ENCODE results near the gene CHSY3. TPM values are rescaled to one million over a fixed set of nuclear protein-coding genes. Genes with fewer than 3 reads are reported as not detected.

The CHSY3 gene
- total and polyA plus RNA-seq, 12 donors, result 0.15 to 1.6 (median 1.0) TPM

- H3K27ac ChIP-seq, result peak overlapping the region in 1 of 10 donors; percentile 4
- no peaks in the 10 kb centered on the region for H3K27me3 ChIP-seq
- no peak for TF ChIP-seq CTCF (IDR thresholded peaks at IDR 0.05)
- DNase-seq, result no peak
- no peak overlapping the region for H3K4me3 ChIP-seq
- 87 to 88% methylated on average over 3 of the region's 3 CpGs for WGBS, 2 donors
- H3K9me3 ChIP-seq, result no peaks in the 10 kb centered on the region
- intact Hi-C loops (cut with DNase I), result no loop called here
- peaks cover 0 to 32% (median 3%) of the 10 kb centered on the region in 9 donors for H3K4me1 ChIP-seq
- no peak for ATAC-seq
- no peaks in the 10 kb centered on the region for H3K36me3 ChIP-seq
These were observed 119.3 kb downstream of the CHSY3 start for GRCh38 chr5:130023604-130024003.

GRCh38 chr5:130024006-130024405 lies 119.7 kb downstream of the CHSY3 start:
- no peak for ATAC-seq
- Histone ChIP-seq H3K27ac (peak overlapping the region in 3 of 10 donors; percentile 1 to 4 (median 1)), H3K27me3 (no peaks in the 10 kb centered on the region), H3K4me3 (no peak overlapping the region), H3K36me3 (no peaks in the 10 kb centered on the region), H3K4me1 (peaks cover 0 to 32% (median 3%) of the 10 kb centered on the region in 9 donors), H3K9me3 (no peaks in the 10 kb centered on the region)
- no peak for DNase-seq
- no peak for TF ChIP-seq CTCF (IDR thresholded peaks at IDR 0.05)
- intact Hi-C loops (cut with DNase I), result no loop called here

GRCh38 chr5:130025511-130025910 lies 121.2 kb downstream of the CHSY3 start:
- intact Hi-C loops (cut with DNase I), result no loop called here
- Histone ChIP-seq H3K27me3 (no peaks in the 10 kb centered on the region), H3K4me3 (no peak overlapping the region), H3K4me1 (peaks cover 0 to 32% (median 3%) of the 10 kb centered on the region in 9 donors), H3K9me3 (peaks cover 0 to 2% (median 0%) of the 10 kb centered on the region in 11 donors), H3K27ac (peak overlapping the region in 2 of 10 donors; percentile 1 to 11), H3K36me3 (no peaks in the 10 kb centered on the region)
- WGBS, 2 donors, result 99 to 100% methylated on average over 1 of the region's 1 CpG
- no peak for ATAC-seq
- TF ChIP-seq CTCF (IDR thresholded peaks at IDR 0.05), result no peak
- DNase-seq, result no peak

- TF ChIP-seq CTCF (IDR thresholded peaks at IDR 0.05), result no peak
- DNase-seq (no peak), ATAC-seq (peak in 1 of 8 donors; percentile 22)
- H3K27me3 ChIP-seq, result no peaks in the 10 kb centered on the region
- intact Hi-C loops (cut with DNase I), result no loop called here
- no peak overlapping the region for H3K27ac ChIP-seq
- no peak overlapping the region for H3K4me3 ChIP-seq
- 91 to 92% methylated on average over 3 of the region's 3 CpGs for WGBS, 2 donors
- peaks cover 0 to 3% (median 0%) of the 10 kb centered on the region in 11 donors for H3K9me3 ChIP-seq
- H3K4me1 ChIP-seq, result peaks cover 0 to 14% (median 0%) of the 10 kb centered on the region in 9 donors
- H3K36me3 ChIP-seq, result no peaks in the 10 kb centered on the region
These were observed 128.5 kb downstream of the CHSY3 start for GRCh38 chr5:130032807-130033206.
